Esophagus squamous epithelium (tissue), 5 donors: Measurements from ENCODE around the gene CDH24. TPM values are rescaled to one million over a fixed set of nuclear protein-coding genes. Genes with fewer than 3 reads are reported as not detected.

Experiments used
- DNase-seq: peaks from one replicate; lab custom pipeline; 2025; lab: John Stamatoyannopoulos, UW
- H3K27ac ChIP-seq, 4 donors: fragments of 200-600 bp; sonication (generic); one replicate each; pipeline ENCODE4 v1.5.1; 2016 to 2019; ENCODE audit warnings: mild to moderate bottlenecking in 1 of 4
- H3K27me3 ChIP-seq, 4 donors: fragments of 200-600 bp; sonication (generic); 1 replicate in 3 of 4; 2 replicates in 1 of 4; pipeline versions ENCODE4 v1.5.1 to v1.6.0; 2017 to 2021; ENCODE audit warnings: antibody characterized with exemption in 1 of 4
- H3K36me3 ChIP-seq, 3 donors: fragments of 200-600 bp; sonication (generic); one replicate each; pipeline ENCODE4 v1.5.1; 2016 to 2019
- H3K4me1 ChIP-seq, 3 donors: fragments of 200-600 bp; sonication (generic); one replicate each; pipeline ENCODE4 v1.5.1; 2017 to 2019
- H3K4me3 ChIP-seq, 4 donors: fragments of 200-600 bp; sonication (generic); 1 replicate in 3 of 4; 2 replicates in 1 of 4; pipeline ENCODE4 v1.5.1; 2016 to 2019; ENCODE audit warnings: mild to moderate bottlenecking in 2 of 4, moderate library complexity in 1 of 4
- H3K9me3 ChIP-seq, 3 donors: fragments of 200-600 bp; sonication (generic); one replicate each; pipeline ENCODE4 v1.5.1; 2016 to 2019
- POLR2A ChIP-seq, 4 donors: fragments of 450-650 bp; IDR thresholded peaks; one replicate each; pipeline ENCODE4 v1.6.1; 2017; ENCODE audit warnings: antibody characterized with exemption in 4 of 4, mild to moderate bottlenecking in 4 of 4, moderate library complexity in 3 of 4
- WGBS, 2 donors: methylation state at CpG; one replicate each; pipeline ENCODE4 v1.1.5; 2018; 5-methylcytosine and 5-hydroxymethylcytosine counted together
- intact Hi-C: fragments of 100-400 bp; cut with DNase I; formaldehyde crosslinking; loops from one replicate; pipeline ENCODE4 v1.15.0; 2022
- total RNA-seq, 4 donors: library from RNA; depleted of rRNA; stranded (reverse); fragments of >200 nt; gene quantifications; one replicate each; pipeline ENCODE4 v1.1.0, GENCODE V29; 2016
- TF ChIP-seq, protein P1 (sequence below), 6 experiments: fragments of 450-650 bp in 4 of 6; fragments of 200-600 bp in 2 of 6; sonication (generic) in 2 of 6; IDR thresholded peaks; one replicate each; pipeline ENCODE4 v1.5.1; 2016 to 2019; ENCODE audit warnings: antibody characterized with exemption in 6 of 6, mild to moderate bottlenecking in 4 of 6, moderate library complexity in 4 of 6
- donor health status: DM: yes; HTN: yes; CAD: no.

CDH24 gene
- total RNA-seq, 4 donors from 2014 or later, result 3.4 to 6.7 (median 4.8) TPM

GRCh38 chr14:23057757-23058653, 685 bp upstream of the CDH24 start:
- WGBS, 2 donors, result 3% methylated on average over 6 to 15 of the region's 51 CpGs
- DNase-seq, result no peak
- peak overlapping the region; percentile 78 to 87 (median 85) for H3K27ac ChIP-seq

GRCh38 chr14:23056145-23056955, 970 bp downstream of the CDH24 start:
- Histone ChIP-seq H3K27me3 (no peaks in the 10 kb centered on the region), H3K27ac (peak overlapping the region in 1 of 4 donors; percentile 87), H3K36me3 (peaks cover 13 to 32% (median 27%) of the 10 kb centered on the region in 3 donors), H3K4me3 (peak overlapping the region; percentile 66 to 86 (median 73)), H3K4me1 (peaks cover 12 to 30% (median 14%) of the 10 kb centered on the region in 3 donors), H3K9me3 (no peaks in the 10 kb centered on the region)
- 3 to 8% methylated on average over 13 to 17 of the region's 17 CpGs for WGBS, 2 donors
- DNase-seq, result no peak
- intact Hi-C loops, result loop anchor here (5.0 kb wide), 1 partner anchor 69 kb away; no protein-coding TSS in a partner anchor
- TF ChIP-seq, protein P1, sequence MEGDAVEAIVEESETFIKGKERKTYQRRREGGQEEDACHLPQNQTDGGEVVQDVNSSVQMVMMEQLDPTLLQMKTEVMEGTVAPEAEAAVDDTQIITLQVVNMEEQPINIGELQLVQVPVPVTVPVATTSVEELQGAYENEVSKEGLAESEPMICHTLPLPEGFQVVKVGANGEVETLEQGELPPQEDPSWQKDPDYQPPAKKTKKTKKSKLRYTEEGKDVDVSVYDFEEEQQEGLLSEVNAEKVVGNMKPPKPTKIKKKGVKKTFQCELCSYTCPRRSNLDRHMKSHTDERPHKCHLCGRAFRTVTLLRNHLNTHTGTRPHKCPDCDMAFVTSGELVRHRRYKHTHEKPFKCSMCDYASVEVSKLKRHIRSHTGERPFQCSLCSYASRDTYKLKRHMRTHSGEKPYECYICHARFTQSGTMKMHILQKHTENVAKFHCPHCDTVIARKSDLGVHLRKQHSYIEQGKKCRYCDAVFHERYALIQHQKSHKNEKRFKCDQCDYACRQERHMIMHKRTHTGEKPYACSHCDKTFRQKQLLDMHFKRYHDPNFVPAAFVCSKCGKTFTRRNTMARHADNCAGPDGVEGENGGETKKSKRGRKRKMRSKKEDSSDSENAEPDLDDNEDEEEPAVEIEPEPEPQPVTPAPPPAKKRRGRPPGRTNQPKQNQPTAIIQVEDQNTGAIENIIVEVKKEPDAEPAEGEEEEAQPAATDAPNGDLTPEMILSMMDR (IDR thresholded peaks at IDR 0.05), result peak; percentile 43 to 65 (median 56)
- TF ChIP-seq POLR2A (IDR thresholded peaks at IDR 0.05), result no peak

More at GRCh38 chr14:23057757-23058653, 685 bp upstream of the CDH24 start:
- Histone ChIP-seq H3K4me3 (peak overlapping the region; percentile 66 to 86 (median 73)), H3K27me3 (no peaks in the 10 kb centered on the region), H3K4me1 (peaks cover 18 to 41% (median 23%) of the 10 kb centered on the region in 3 donors), H3K36me3 (peaks cover 25 to 49% (median 38%) of the 10 kb centered on the region in 3 donors), H3K9me3 (no peaks in the 10 kb centered on the region)
- intact Hi-C loops, result loop anchor here (5.0 kb wide), 1 partner anchor 71 kb away; no protein-coding TSS in a partner anchor
- TF ChIP-seq, protein P1 (IDR thresholded peaks at IDR 0.05), result peak; percentile 90 to 97 (median 95)
- TF ChIP-seq POLR2A (IDR thresholded peaks at IDR 0.05), result no peak

- no peak overlapping the region for H3K4me3 ChIP-seq
- H3K27me3 ChIP-seq, result no peaks in the 10 kb centered on the region
- DNase-seq, result no peak
- intact Hi-C loops, result loop anchor here (5.0 kb wide), 1 partner anchor 68 kb away; no protein-coding TSS in a partner anchor
- peaks cover 12 to 30% (median 14%) of the 10 kb centered on the region in 3 donors for H3K4me1 ChIP-seq
- TF ChIP-seq POLR2A (IDR thresholded peaks at IDR 0.05), result no peak
- TF ChIP-seq, protein P1 (IDR thresholded peaks at IDR 0.05), result no peak
- H3K9me3 ChIP-seq, result no peaks in the 10 kb centered on the region
- peaks cover 13 to 26% (median 20%) of the 10 kb centered on the region in 3 donors for H3K36me3 ChIP-seq
- no peak overlapping the region for H3K27ac ChIP-seq
- no CpG with 5 or more reads among the region's 6 CpGs for WGBS, 2 donors
Observed at GRCh38 chr14:23055621-23056144, 1.6 kb downstream of the CDH24 start.

DNA sequence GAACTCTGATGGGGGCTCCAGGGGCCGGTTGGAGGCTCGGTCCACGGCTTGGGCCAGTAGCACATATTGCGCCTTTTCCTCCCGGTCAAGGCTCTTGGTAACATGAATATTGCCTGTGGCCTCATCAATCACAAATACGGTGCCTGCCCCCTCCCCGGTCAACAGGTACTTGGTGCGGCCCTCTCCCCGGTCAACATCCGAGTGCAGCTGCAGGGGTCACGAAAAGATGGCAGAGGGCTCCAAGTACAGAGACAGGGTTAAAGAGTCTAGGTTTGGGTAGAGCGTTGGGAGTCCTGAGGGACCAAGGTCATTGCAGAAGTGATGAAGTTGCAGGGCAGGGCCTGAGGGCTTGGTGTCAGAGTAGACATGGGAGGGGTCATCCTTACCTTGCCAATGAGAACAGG, 2.2 kb downstream of the CDH24 start:
- no peak for TF ChIP-seq POLR2A (IDR thresholded peaks at IDR 0.05)
- Histone ChIP-seq H3K9me3 (no peaks in the 10 kb centered on the region), H3K4me1 (peaks cover 12 to 30% (median 14%) of the 10 kb centered on the region in 3 donors), H3K36me3 (peaks cover 8 to 20% (median 15%) of the 10 kb centered on the region in 3 donors), H3K27ac (no peak overlapping the region), H3K4me3 (no peak overlapping the region), H3K27me3 (no peaks in the 10 kb centered on the region)
- no peak for DNase-seq
- intact Hi-C loops, result loop anchor here (5.0 kb wide), 1 partner anchor 68 kb away; no protein-coding TSS in a partner anchor
- WGBS, 2 donors, result 85 to 99% methylated on average over 5 to 11 of the region's 12 CpGs
